Stimulated activated CD8-positive, alpha-beta memory T cell treated with anti-CD3 and anti-CD28 coated beads, Interleukin-15, amount 100 ng/mL, for 1 hour (primary cell): ENCODE data around the gene RPTOR.

Source experiments
- DNase-seq: peaks from one replicate; pipeline ENCODE4 v3.0.0-alpha.2; 2020; ENCODE audit warnings: low read depth

Gene RPTOR

DNA sequence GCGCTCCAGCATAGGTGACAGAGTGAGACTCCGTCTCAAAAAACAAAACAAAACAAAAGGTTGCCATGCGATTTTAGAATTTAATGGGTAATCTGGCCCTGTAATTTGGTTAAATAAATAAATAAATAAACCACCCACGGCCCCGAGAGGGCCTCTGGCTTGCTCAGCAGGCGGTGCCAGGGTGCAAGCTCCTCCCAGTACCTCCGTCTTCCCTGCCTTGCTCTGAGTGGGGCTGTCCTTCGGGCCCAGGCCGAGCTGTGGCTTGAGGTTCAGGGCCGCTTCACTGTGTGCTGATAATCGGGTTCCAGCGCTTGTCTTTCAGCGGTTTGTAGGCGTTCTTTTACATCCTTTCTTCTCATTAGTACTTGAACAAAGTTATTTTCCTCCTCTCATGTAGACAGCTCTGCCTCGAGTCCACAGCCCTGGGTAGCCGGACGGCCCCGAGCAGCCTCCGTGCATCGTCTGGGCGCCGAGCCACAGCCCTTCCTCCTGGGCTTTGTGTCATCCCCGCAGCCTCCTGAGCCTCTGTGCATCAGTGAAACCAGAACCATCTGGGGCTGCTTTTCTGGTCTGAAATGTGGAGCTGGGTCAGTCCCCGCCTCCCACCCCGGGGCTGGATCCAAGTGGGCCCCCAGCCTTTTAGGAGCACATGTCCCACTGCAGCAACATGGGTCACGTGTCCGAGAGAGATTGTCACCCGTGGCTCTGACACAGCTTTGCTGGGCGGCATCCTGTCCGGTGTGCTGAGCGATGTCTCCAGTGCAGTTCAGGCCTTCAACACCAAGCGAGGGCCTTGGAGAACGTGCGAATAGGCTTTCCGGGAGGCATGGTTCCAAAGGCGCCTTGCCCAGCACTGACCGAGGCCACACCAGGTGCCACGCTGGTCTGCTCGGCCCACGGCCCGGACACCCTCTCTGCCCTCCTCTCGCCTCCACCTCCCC is 289.6 kb downstream of the RPTOR start:
- DNase-seq, result no peak

DNA sequence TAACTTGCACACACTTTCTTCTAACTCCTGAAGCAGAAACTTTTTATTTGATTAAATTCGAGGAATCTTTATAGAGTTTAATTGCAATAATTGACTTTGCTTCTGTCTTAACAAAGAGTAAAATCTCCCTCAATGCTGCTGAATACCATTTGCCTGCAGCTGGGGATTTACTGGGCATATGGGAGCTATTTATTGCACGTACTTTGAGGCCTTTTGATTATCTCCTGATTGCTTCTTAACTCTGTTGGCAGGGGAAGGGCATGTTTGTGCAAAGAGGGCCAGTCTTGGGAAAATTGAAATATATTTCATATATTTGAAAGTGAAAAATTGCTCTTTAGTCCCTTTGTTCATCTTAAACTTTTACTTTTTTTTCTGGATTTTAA is 290.2 kb downstream of the RPTOR start:
- DNase-seq, result no peak

DNA sequence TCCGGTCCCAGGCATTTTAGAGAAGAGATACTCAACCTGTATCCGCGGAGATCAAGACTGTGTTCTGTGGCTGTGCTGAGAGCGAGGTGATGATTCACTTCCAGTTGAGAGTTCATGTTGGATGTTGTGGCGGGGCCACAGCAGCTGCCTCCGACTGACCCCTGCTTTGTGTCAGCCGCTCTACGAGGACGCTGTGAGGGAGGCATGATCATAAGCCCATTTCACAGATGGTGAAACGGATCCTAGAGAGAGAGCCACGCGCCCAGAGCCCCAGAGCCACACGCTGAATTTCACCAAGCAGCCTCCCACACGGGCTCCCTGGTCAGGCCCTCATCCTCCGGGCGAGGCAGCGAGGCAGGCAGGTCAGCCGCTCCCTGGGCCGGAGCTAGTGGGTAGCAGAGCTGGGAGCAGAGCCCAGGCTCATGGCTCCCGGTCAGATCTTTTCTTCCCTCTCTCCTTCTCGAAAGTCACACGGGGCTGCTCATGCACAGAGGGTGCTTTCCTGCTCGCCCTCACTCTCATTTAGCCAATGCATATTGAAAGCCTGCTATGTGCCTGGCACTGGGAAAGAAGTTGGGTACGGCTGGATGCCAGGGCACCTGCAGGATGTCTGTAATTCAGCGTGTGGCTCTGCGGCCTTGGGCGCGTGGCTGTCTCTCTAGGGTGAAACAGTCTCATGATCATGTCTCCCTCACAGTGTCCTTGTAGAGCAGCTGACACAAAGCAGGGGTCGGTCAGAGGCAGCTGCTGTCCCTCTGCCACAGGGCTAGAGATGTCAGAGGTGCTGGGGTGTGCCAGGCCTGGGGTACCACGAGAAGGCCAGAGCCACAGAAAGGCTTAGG is 291.4 kb downstream of the RPTOR start:
- DNase-seq, result no peak

DNA sequence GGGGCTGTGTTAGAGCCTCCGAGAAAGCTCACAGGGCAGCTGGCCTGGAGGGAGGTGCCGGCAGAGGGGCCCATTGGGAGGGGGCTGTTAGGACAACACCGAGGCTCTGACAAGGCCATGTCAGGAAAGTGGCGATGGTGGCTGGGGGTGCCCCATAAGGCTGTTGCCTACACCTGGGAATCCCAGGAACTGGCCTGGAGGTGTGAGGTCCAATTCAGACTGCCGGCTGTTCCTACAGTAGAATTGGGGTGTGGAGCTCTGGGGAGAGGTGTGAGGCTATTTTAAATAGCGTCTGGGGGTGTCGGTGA is 292.0 kb downstream of the RPTOR start:
- no peak for DNase-seq

DNA sequence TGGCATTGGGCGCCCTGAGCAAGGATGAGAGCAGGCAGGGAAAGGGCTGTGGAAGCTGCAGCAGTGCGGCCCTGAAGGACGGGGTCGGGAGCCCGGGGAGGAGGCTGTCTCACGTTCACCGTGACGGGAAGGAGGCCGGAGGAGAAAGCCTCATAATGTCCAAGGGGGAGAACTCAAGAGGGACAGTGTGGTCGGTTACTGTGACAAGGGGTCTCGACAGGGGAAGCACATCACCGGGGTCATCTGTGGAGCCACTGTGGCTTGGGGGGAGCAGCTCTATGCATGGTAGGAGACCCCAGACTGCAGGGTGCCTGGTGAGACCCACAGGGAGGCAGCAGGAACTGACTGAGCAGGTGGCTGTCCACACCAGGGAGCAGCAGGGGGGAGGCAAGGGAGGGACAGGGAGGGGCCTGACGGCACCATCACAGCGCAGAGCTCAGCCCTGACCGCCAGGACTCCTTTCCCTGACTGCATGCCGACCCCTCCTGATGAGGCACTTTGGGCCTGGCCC is 292.4 kb downstream of the RPTOR start:
- no peak for DNase-seq

DNA sequence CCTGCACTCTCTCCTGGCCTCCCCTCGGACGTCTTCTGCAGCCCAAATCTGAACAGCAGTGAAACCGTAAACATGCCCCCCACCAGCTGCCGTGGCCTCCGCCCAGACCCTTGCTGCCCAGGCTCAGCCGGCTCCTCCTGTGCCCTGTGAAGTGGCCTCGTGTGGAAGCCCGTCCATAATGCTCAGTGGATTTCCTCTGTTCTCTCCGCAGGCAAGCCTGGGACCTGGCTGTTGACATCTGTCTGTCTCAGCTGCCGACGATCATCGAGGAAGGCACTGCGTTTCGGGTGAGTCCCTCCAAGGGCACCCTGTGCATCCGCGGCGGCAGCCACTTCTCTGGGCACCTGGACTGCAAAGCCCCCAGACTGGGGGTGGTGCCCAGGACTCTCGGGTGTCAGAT is 293.1 kb downstream of the RPTOR start:
- no peak for DNase-seq

DNA sequence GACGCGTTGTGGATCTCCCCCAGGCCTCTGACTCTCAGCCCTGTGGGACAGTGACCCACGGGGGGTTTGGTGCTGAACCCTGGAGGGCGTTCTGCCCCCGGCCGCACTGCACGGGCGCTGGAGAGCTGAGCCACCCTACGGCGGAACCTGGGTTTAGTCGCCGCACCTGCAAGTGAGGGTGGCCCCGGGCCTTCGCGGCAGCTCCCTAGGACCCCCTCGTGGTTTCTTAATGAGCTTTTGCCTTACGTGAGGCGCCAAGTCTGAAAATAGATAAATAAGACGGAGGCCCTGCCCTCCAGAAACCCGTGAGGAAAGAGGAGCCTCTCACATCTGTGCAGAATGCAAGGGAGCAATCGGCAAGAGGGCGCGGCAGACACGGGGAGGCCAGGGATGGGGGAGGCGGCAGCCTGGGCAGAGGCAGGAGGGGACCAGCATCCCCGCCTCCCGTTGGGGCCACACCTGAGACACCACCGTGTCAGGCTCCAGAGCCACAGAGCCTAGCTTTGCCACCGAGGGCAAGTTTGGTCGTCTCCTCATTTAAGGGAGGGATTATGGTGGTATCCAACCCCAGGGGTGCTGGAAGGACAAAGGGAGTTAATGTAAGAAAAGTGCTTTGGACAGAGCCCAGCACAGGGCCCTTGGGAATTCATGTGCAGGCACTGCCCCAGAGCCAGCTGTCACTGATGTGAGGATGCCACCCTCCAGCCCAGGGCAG is 293.8 kb downstream of the RPTOR start:
- no peak for DNase-seq

DNA sequence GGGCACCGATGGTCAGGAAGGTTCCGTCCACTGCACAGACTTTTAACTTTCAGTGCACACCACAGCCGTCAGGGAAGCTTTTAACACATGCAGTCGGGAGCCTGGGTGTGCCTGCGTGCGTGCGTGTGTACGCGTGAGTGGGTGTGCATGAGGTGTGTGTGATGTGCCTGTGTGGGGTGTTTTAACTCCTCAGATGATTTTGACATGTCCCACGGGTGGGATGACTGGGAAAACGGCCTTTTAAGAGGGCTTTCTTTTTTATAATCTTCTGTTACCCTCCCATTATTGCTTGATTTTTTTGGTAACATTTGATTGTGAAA is 294.3 kb downstream of the RPTOR start:
- DNase-seq, result no peak

DNA sequence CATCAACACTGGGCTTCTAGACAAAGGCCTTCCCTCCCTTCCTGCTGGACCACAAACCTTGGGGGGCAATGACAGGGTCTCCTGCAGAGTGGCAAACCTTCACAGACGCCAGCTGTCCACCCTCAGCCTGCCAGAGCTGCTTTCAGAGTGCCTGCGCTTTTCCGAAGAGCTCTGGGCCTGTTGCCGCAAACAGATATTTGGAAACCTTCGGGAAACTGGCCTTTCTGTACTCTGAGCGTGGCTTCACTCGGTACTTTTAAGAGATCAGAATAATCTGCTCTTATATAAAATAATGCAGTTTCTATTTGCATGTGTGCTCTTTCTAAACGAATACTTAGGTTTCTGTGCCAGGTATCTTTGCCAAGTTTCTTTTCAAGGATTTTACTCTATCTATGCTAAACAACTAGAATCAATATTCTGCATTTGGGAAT is 294.9 kb downstream of the RPTOR start:
- DNase-seq, result no peak

DNA sequence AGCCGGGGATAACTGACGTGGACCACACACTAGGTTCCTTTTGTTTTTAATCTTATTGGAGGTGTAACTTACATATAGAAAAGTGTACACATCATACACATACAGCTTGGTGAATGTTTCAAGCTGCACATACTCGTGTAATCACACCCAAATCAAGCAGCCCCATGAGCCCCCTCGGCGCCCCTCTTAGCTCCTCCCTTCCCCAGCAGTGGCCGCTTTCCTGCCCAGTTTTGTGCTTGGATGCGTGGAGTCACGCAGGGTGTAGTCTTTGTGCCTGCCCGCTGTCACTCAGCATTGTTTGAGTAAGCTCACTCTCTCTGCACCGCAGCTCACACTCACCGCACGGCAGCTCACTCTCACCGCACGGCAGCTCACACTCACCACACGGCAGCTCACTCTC is 295.3 kb downstream of the RPTOR start:
- DNase-seq, result no peak

DNA sequence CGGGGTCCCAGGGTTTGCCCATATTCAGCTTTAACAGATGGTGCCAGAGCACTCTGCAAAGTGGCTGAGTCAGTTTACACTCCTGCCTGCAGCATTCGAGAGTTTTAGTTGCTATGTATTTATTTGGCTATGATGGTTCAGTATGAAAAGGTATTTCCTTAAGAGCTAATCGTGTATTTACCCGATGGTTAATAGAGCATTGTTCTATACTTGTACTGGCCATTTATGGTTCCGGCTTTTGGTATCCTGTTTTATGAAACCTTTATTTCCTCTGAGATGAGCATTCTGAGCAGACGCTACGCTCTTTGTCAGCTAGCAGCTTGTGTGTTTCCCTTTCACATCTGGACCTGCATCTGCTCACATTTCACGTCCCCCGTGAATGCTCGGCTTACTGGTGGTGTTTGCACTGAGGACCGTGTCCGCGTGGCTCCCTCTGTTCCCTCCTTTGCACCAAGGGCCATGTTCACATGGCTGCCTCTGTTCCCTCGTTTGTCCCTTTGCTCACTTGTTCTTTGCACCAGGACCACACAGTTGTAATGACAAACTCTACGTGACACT is 297.9 kb downstream of the RPTOR start:
- DNase-seq, result no peak

DNA sequence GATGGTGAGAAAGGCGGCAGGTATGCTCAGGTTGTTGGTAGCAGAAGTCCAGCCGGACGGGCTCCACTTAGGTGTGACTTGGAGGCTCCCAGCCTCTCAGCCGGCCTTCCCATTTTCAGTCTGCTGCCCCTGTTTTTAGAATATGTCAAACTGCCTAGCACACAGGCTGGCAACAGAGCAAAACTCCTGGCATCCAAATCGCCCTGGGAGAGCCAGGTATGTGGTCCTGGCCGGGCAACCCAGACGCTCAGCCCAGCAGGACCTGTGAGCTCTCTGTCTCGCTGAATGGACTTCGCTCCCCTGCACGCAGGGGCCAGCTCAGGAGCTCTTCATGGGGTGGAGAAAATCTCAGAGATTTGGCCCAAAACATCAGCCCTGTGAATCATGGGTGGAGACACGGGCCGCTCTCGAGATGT is 299.1 kb downstream of the RPTOR start:
- no peak for DNase-seq

DNA sequence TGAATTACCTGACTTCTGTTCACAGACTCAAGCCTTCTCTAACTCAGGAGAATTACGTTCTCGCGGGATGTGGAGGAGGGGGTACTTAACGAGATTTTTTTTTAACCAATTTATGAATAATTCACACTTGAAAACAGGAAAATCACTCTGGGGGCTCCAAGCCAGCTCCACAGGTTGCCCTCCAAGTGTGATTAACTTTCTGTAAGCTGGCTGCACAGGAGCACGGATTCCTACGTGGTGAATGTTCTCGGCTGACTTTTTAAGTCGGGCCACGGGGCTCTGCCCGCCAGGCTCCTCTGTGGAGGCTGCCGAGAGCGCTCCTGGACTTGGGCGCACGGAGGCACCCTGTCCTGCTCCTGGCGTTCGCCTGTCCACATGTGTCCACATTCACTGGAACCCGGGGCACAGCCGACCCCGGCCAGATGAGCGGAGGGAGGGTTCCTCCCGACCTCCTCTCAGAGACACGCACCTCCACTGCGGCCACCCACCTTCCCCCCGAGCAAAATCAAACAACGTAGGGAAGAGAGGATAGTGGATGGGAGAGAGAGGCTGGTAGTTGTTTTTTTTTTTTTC is 299.9 kb downstream of the RPTOR start:
- DNase-seq, result no peak

DNA sequence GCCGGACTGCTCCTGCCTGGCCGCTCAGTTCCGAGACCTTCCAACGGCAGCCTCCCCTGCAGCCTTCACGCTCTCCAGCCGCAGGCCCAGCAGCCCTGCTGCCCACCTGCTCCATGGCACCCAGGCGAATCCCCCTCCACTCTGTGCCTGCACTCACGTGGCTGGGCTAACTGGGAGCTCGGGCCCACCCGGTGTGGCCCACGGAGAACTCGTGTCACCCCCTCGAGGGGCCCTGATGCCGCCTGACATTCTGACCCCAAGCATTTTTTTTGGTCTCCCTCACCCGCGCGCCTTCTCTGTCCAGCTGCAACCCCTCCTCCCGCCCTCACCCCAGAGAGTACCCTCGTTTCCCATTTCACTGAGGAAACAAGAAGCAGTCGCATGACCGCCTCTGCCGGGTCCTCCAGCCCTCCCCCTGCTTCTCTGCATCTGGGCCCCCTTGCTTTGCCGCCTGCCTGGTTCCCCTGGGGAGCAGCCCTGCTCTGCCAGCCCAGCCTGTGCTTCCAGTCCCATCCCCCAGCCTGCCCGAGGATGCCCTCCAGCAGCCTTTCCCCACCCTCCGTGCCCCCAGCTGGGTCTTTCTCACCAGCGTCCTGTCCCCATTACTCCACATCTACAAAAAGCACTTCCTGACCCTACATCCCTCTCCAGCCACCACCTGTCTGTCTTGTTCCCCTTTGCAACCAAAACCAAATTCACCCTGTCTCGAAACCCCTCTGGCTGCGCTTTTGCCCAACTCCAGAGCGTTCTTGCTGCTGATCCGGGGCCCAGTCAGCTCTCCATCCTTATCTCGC is 300.6 kb downstream of the RPTOR start:
- no peak for DNase-seq

DNA sequence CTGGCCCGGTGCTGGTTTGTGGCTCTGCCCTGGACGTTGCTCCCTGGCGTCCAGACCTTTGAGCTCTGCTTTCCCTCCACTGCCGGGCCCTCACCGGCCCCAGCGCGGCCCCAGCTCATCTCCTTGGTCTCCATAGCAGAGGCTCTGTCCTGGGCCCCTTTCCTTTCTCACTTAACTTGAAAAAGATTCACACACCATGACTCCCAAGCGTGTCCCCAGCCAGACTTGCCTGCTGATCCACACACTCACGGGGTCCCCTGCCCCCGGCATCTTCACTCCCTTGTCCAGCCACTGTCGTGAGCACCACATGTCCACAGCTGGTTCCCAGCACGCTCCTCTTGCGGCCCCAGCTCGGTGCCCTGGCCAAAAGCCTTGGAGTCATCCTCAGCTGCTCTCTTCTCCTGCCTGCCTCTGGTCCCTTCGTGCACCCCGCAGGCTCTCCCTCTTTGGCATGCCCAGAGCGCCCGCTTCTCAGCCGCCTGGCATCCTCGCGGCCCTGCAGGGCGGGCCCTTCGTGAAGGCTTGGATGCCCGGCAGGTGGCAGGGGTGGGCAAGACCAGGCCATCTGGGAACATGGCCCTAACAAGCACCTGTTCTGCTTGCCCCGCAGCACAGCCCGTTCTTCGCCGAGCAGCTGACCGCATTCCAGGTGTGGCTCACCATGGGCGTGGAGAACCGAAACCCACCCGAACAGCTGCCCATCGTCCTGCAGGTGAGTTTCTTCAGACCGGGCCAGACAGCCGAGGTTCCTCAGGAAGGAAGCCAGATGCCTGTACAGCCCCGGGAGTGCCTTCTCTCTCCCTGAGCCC is 301.4 kb downstream of the RPTOR start:
- DNase-seq, result no peak

DNA sequence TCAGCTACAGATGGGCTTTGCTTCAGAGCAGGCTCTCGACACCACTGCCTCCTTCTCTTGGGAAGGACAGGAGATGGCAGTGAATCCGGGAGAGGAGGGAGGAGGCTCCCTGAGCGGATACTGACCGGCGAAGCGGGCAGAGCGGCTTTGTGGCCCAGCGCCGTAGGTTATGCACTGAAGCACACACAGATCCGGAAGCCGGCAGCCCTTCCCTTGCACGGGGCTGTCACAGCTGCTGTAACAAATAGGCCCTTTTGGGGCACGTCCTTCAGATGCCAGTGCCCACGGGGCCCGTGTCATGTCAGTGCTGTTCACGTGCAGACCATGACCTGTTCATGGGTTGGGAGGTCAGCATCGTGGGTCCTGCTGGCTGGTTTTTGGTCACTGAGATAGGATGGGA is 302.3 kb downstream of the RPTOR start:
- no peak for DNase-seq

DNA sequence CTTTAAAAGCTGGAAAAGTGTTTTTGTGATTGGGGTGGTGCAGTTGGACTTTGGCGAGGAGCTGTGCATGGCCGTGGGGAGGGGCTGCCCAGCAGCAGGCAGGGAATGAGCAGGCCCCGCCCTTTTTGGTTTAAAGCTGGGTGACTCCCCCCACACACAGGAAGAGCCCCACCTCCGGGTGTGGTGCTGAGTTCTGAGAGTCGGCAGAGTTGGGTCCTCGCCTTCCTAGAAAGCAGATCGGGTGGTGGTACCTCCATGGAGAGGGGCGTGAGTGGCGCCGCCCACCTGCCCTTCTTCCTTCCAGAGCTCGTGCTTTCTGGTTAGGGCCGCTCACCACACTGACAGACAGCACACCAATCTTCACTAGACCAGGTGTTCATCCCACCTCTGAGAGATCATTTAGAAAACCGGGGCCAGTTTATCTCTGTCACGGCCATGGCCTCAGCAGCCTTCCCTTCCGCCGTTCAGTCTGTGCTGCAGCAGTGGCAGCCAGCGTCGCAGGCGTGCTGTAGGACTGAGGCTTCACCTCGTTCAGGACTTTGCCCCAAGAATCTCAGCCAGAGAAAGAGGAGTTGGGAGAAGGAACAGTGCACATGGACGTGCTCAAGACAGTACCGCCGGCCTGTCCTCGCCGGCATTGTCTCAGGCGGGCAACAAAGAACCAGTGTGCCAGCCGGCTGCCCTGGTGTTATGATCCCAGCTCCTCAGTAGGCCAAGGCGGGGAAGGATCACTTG is 303.0 kb downstream of the RPTOR start:
- DNase-seq, result peak; percentile 36

DNA sequence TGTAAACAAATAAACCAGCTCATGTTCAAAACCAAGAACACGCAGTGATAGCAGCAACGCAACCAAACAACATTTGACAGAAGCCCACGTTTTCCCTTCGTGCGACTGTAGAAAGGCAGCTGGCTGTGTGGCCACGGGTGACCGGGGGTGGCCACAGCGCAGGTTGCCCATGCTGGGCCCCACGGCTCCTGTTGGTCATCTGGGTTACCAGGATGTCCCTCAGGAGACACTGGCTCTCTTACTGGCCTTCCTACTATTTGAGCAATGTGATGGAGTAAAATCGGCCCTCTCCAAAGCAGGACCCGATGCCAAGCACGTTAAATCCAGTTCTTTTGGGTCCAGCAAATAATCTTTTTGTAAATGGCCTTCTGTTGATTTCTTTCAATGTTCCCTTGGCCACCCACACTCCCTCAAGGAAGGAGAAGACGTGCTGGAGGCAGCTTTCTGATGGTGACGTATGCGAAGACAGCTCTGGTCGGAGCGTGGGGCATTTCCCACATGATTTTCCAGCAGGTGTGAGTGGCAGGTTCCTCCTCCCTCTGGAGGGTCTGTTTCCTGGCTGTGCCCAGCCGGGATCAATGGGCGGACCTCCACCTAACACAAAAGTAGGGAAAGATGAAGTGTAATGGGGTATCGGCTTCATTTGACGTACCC is 303.9 kb downstream of the RPTOR start:
- DNase-seq, result no peak

DNA sequence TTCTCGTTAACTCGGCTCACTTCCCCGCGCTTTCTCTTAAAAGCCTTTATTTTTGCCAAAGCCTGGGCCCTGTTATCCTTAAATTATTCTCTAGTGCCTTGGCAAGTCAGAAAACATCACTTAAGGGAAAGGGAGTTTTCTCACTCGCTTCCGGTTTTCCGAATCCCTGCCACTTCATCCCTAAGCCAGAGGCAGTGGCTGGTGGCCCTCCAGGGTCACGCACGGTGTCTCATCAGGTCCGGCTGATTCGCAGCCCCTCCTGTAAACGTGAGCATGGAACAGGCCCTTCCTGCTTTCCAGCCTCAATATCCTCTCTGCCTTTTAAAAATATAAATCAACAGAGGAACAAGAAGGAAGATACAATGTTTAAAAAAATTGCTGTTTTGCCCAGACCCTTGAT is 304.5 kb downstream of the RPTOR start:
- no peak for DNase-seq
